ENCODE results near the gene MELK.

DNA sequence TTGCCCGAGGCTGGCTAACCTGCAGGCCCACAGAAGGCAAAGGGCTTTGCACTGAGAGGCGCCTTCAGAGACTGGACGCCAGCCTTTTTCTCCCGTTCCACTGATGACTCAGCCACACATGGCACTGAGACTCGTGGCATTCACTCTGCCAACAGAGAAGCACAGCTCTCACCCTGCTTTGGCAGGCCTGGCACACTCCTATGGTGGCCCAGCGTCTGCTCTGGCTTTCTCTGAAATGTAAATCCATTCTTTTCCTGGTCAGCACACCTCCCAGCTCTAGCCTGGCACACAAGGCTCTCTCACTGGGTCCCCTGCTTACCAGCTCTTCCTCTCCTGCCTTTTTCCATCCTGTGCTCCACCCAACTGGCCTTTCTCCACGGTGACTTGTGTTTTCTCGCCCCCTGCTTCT is 5.9 kb upstream of the MELK start:
- TF ChIP-seq POLR2AphosphoS5 (IDR thresholded peaks at IDR 0.05) (peak in 1 of 4 donors; percentile 53), POLR2A (IDR thresholded peaks at IDR 0.05) (no peak)
- TF ChIP-seq, protein P1, sequence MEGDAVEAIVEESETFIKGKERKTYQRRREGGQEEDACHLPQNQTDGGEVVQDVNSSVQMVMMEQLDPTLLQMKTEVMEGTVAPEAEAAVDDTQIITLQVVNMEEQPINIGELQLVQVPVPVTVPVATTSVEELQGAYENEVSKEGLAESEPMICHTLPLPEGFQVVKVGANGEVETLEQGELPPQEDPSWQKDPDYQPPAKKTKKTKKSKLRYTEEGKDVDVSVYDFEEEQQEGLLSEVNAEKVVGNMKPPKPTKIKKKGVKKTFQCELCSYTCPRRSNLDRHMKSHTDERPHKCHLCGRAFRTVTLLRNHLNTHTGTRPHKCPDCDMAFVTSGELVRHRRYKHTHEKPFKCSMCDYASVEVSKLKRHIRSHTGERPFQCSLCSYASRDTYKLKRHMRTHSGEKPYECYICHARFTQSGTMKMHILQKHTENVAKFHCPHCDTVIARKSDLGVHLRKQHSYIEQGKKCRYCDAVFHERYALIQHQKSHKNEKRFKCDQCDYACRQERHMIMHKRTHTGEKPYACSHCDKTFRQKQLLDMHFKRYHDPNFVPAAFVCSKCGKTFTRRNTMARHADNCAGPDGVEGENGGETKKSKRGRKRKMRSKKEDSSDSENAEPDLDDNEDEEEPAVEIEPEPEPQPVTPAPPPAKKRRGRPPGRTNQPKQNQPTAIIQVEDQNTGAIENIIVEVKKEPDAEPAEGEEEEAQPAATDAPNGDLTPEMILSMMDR (IDR thresholded peaks at IDR 0.05) = no peak
